Medulla oblongata (tissue), 1 donor: ENCODE data around the gene CERT1.

Experiments used
- DNase-seq: peaks from one replicate; pipeline ENCODE4 v3.0.0-alpha.2; 2015; ENCODE audit errors: extremely low spot score

The CERT1 gene

DNA sequence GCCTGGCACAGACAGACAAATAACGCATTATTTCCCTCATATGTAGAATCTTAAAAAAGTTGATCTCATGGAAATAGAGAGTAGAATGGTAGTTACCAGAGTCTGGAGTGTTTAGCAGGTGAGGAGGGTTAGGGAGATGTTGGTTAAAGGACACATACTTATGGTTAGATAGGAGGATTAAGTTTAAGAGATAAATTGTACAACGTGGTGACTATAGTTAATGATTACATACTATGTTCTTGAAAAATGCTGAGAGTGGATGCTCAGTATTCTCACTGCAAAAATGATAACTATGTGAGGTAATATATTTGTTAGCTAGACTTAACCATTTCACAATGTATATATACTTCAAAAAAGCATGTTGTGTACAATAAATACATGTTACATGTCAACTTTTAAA, 38.0 kb downstream of the CERT1 start:
- DNase-seq: no peak

GRCh38 chr5:75472973-75473372, 38.5 kb downstream of the CERT1 start:
- no peak for DNase-seq

DNA sequence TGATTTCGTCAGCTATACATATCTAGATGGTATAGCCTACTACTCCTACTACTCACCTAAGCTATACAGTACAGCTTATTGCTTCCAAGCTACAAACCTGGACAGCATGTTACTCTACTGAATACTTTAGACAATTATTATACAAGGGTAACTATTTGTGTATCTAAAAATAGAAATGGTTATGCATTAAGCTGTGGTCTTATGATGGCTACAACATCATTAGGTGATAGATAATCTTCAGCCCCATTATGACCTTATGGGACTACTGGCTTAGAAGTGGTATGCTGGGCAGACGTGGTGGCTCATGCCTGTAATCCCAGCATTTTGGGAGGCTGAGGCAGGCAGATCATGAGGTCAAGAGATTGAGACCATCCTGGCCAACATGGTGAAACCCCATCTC, 40.2 kb downstream of the CERT1 start:
- DNase-seq: no peak

DNA sequence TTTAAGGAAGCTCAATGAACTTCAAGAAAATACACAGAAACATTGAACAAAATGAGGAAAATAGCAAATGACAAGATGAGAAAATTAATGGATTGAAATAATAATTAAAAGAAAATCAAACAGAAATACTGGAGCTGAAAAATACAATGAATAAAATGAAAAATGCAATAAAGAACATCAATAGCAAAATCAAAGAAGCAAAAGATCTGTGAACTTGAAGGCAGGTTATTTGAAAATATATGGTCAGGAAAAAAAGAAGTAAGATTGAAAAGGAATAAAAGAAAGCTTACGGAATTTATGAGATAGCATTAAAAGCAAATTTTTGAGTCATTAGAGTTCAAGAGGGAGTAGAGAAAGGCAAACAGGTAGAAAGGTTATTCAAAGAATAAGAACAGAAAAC, 42.4 kb downstream of the CERT1 start:
- DNase-seq: no peak

DNA sequence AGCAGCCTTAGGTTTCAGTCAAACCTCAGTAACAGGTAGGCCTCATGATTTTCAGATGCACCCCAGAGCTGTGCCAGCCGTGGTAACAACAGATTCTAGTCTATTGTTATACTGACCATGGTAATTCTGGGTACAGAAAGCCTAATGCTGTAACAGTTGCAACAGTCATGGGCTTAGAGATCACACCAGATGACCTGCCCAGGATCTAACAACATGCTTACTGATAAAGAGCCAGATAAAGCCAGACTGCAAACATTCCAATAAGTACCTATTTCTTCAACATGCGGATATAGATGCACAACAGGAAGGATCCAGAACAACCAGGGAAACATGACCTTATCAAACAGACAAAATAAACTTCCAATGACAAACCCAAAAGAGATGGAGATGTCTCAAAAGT, 42.8 kb downstream of the CERT1 start:
- DNase-seq: no peak

- no peak for DNase-seq
Measured at GRCh38 chr5:75466006-75466716, 45.3 kb downstream of the CERT1 start.

DNA sequence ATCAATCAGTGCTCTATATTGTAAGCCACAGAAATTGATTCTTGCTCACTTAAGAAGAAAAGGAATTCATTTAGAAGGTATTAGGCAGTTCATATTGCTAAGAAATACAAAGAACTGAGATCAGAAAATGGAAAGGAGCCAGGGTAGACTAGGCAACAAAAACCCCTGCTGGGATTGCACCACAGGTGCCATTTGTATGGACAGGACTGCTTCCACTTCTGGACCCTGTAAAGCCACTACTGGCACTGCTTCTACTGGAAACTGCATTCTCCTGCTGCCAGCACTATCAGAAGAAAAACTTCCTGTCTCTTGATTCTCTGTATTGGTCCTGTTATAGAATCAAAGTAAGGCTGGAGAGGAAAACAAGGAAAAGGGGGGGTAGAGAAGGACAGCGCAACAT, 45.9 kb downstream of the CERT1 start:
- peak; percentile 30 for DNase-seq

DNA sequence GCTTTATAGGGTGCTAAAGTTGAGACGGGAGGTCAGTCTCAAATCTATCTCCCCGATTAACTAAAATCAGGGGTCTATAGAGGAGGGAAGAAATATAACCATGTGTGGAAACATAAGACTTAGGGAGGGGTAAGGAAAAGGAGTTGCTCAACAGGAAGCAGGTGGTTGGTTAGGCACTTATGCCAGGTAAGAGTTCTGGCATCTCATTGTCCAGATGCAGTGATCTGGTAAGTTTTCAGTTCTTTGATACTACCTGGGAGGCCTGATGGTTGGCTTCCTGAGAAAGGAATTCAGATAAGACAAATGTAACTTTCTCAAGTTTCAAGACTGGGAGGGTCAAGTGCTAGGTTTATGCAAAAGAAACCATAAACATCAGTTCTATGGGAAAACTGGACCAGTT, 47.7 kb downstream of the CERT1 start:
- no peak for DNase-seq

- DNase-seq: no peak
Measured at GRCh38 chr5:75461679-75462078, 49.8 kb downstream of the CERT1 start.

DNA sequence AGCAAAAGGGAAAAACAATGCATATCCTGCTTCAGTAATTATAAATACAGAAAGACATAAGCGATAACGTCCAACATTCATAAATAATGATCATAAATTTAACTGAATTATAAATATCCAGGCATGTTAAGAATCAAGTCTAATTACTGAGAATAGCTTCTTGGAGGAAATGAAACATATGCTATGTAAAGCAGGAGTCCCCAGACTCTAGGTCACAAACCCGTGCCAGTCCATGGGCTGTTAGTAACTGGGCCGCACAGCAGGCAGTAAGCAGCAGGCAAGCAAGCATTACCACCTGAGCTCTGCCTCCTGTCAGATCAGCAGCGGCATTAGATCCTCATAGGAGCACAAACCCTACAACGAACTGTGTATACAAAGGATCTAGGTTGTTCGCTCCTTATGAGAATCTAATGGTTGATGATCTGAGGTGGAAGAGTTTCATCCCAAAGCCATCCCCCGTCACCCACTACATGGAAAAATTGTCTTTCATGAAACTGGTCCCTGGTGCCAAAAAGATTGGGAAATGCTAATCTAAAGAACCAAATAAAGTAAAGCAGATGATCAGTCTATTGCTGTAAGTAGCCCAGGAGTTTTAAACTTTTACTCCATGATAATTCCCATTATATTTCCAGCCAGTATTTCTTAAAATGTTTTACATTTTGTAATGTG, 50.4 kb downstream of the CERT1 start:
- DNase-seq: no peak

DNA sequence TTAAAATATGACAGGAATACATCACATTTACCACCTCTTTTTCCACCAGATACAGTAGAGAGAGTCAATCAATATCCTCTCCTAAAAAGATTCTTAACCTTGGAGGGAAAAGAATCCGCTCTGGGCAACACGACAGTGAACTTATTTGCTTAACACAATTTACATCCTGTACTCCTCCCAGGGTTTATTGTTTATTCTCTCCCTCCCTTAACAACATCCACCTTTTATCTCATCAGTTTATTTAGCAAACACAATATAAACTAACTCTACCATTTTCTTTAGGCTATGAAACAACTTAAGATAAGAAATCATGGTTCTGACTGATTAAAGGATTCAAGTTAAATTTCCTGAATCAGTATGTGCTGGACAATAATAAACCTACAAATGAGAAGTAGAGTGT, 50.9 kb downstream of the CERT1 start:
- no peak for DNase-seq

GRCh38 chr5:75457691-75458090, 53.7 kb downstream of the CERT1 start:
- DNase-seq: no peak

GRCh38 chr5:75457161-75457560, 54.3 kb downstream of the CERT1 start:
- DNase-seq: no peak

GRCh38 chr5:75450069-75450468, 61.4 kb downstream of the CERT1 start:
- DNase-seq: no peak

DNA sequence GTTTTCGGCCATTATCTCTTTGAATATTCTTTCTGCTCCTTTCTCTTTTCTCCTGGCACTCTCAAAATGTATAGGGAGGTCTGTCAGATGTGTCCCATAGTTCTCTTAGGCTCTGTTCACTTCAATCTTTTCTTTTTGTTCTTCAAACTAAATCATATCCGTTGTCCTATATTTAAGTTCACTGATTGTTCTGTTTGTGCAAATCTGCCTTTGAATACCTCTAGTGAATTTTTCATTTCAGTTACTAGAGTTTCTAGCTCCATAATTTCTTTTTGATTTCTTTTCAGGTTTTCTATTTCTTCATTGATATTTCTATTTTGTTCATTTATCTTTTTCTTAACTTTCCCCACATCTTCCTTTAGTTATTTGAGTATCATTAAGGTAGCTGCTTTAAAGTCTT, 65.4 kb downstream of the CERT1 start:
- DNase-seq: no peak

GRCh38 chr5:75441560-75441959, 69.9 kb downstream of the CERT1 start:
- DNase-seq: no peak

GRCh38 chr5:75439276-75439675, 72.2 kb downstream of the CERT1 start:
- no peak for DNase-seq

DNA sequence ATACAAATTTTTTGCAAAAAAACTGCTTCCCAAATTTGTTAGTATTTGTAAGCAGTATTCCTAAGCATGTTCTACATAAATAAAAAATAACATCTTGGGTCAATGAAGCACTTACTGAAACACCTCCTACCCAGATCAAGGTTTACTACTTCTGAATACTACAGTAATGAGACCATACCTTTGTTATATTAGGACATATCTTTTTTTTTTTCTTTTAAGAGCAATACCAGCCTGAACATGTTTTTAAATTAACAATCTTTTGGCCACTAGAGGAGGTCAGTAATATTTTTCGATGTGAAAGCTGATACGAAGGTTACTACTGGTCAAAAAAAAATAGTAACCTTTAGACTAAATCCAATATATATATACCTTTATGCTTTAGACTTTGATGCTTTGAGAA, 72.7 kb downstream of the CERT1 start:
- no peak for DNase-seq

DNA sequence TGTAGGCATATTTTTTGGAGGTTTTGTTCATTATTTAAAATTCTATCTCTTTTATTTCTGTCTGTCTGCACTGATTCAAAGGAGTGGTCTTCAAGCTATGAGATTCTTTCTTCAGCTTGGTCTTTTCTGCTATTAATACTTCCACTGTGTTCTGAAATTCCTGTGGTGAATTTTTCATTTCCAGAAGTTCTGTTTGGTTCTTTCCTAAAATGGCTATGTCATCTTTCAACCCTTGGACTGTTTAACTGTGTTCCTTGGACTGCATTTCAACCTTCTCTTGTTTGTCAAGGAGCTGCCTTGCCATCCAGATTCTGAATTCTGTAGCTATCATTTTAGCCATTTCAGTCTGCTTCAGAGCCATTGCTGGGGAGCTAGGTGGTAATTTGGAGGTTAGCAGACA, 76.3 kb downstream of the CERT1 start:
- DNase-seq: no peak

DNA sequence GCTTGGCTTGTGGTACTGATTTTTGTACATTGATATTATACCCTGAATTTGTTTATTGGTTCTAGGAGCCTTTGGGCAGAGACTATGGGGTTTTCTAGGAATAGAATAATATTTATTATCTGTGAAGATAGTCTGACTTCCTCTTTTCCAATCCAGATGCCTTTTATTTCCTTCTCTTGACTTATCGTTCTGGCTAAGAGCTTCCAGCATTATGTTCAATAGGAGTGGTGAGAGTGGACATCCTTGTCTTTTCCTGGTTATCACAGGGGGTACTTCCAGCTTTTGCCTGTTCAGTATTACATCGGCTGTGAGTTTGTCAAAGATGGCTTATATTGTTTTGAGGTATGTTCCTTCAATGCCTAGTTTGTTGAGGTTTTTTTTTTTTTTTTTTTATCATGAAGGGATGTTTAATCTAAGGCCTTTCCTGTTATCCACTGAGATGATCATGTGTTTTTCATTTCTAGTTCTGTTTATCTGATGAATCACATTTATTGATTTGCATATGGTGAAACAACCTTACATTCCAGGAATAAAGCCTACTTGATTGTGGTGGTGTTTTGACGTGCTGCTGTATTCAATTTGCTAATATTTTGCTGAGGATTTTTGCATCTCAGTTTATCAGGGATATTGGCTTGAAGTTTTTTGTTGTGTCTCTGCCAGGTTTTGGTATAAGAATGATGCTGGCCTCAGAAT, 77.5 kb downstream of the CERT1 start:
- DNase-seq: no peak

DNA sequence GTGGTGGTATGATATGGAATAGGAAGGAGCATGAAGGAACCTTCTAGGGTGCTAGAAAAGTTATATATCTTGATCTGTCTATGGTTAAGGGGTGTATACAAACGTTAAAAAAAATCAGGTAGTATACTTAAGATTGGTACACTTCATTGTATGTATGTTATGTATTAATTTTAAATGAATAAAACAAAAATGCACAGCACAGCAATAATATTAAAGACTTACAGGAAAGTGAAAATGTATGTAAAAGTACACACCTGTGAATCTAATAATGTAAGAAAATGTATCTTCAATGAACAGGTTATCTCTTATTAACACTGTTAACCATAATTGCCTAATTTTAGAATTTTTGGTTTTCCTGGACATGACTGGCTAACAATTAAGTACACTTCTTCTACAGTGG, 97.2 kb downstream of the CERT1 start:
- no peak for DNase-seq

- DNase-seq: no peak
Measured at GRCh38 chr5:75412111-75412990, 99.1 kb downstream of the CERT1 start.
